Measurements from ENCODE around the gene MIB2. TPM values are rescaled to one million over a fixed set of nuclear protein-coding genes. Genes with fewer than 3 reads are reported as not detected.

Gene MIB2
- total RNA-seq, 4 donors from 2014 or later = 68.3 to 162 (median 113) TPM

DNA sequence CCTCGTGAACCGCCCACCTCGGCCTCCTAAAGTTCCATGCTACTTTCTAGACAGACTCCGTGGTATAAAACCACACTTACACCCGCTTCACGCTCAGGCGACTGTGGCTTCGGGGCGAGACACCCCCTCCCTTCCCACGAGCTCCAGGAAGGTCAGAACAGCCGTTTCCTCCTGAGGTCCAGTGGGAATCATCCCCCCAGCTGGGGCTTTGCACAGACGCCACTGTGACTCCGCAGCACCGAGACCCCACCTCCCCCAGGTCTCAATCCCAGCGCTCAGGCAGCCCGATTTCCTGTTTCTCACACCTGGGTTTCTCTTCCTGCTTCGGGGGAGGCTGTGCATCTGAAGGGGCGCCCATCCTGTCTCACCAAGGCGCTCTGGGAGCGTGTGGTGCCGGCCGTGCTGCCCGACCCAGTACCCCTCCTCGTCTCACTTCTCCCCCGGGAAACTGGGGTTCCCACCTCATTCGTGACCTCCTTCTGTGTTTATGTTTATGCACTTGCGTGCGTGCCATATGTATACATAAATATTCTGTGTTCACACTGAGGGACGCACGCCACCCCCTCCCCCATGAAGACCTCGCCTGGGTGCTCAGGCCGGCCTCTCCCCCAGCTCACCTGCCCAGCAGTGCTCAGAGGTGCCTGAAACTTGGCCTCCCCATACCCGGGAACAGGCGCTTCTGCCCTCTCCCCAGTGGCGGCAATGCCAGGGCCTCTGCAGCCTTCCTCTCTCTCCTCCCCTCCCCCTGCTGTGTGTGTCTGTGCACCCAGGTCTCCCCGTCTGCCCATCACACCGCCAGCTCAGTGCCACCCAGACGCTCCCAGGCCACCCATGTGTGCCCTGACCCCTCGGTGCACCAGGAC is 62.6 kb downstream of the MIB2 start:
- Histone ChIP-seq H3K27ac (peak overlapping the region; percentile 75 to 95 (median 86)), H3K36me3 (peaks cover 0 to 4% (median 0%) of the 10 kb centered on the region in 3 donors), H3K27me3 (no peaks in the 10 kb centered on the region), H3K9me3 (no peaks in the 10 kb centered on the region), H3K4me3 (peak overlapping the region; percentile 5 to 33 (median 28)), H3K4me1 (peaks cover 4 to 39% (median 17%) of the 10 kb centered on the region in 4 donors)
- peak in 2 of 3 donors; percentile 81 to 90 for DNase-seq
- no peak for TF ChIP-seq POLR2A (IDR thresholded peaks at IDR 0.05)
- TF ChIP-seq, protein P1, sequence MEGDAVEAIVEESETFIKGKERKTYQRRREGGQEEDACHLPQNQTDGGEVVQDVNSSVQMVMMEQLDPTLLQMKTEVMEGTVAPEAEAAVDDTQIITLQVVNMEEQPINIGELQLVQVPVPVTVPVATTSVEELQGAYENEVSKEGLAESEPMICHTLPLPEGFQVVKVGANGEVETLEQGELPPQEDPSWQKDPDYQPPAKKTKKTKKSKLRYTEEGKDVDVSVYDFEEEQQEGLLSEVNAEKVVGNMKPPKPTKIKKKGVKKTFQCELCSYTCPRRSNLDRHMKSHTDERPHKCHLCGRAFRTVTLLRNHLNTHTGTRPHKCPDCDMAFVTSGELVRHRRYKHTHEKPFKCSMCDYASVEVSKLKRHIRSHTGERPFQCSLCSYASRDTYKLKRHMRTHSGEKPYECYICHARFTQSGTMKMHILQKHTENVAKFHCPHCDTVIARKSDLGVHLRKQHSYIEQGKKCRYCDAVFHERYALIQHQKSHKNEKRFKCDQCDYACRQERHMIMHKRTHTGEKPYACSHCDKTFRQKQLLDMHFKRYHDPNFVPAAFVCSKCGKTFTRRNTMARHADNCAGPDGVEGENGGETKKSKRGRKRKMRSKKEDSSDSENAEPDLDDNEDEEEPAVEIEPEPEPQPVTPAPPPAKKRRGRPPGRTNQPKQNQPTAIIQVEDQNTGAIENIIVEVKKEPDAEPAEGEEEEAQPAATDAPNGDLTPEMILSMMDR (IDR thresholded peaks at IDR 0.05) = no peak

DNA sequence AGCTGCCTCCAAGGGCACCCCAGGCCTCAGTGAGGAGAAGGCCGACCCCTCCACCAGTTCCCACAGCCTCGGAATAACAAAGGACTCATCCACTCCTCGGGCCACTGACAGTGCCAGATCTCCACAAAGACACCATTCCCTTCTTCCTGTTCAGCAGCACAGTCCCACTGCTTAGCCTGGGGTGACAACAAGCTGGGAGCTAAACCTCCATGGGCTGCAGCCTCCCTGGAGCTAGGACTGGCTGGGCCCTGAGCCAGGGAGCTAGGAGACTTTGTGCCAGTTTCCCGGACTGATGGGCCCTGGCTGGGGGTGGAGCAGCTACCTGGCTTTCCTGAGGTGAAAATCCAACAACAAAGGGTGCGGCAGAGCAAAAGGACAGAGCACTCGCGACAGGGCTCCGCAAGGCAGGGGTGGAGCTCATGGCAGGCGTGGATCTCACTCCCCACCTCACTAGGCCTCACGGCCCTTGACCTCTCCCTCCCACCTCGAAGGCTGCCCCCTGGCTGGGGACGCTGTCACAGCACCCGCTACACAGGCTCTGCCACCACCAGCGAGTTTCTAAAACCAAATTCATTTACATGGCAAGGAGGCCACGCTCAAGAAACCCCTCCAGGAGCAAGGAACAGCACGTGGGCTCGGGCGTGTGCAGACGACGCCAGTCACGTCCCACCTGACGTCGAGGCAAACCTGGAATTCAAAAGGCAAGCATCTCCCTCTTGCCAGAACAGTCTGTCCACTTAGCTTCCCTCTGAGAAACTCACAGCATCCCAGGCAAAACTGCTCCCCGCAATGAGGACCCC is 63.5 kb downstream of the MIB2 start:
- peak in 1 of 2 donors; percentile 60 for TF ChIP-seq POLR2A (IDR thresholded peaks at IDR 0.05)
- TF ChIP-seq, protein P1 (IDR thresholded peaks at IDR 0.05) = peak; percentile 47 to 87 (median 64)
- Histone ChIP-seq H3K4me1 (peaks cover 7 to 47% (median 17%) of the 10 kb centered on the region in 4 donors), H3K27me3 (no peaks in the 10 kb centered on the region), H3K36me3 (peaks cover 0 to 4% (median 0%) of the 10 kb centered on the region in 3 donors), H3K27ac (peak overlapping the region; percentile 75 to 95 (median 86)), H3K9me3 (no peaks in the 10 kb centered on the region), H3K4me3 (peak overlapping the region in 3 of 4 donors; percentile 23 to 33 (median 32))
- peak; percentile 70 to 93 (median 92) for DNase-seq

Other genes with a start within 250 kb of the MIB2 start
- 100 to 1,000 TPM; 122 to 172 (median 134) TPM for gene AURKAIP1, start 240.3 kb upstream of the MIB2 start, total RNA-seq
- gene CCNL2, start 216.2 kb upstream of the MIB2 start, total RNA-seq = 1,000 to 10,000 TPM in 1 of 4 donors, 100 to 1,000 TPM in 3; 216 to 1,008 (median 423) TPM
- gene MRPL20, start 208.2 kb upstream of the MIB2 start, total RNA-seq = 10 to 100 TPM; 58.2 to 94.1 (median 78.2) TPM
- 10 to 100 TPM in 1 of 4 donors, 1 to 10 TPM in 2, under 1 TPM in 1; 0.54 to 11.6 (median 2.0) TPM for gene ANKRD65, start 194.2 kb upstream of the MIB2 start, total RNA-seq
- gene VWA1, start 179.8 kb upstream of the MIB2 start, total RNA-seq = 10 to 100 TPM in 1 of 4 donors, 1 to 10 TPM in 3; 3.2 to 14.0 (median 6.7) TPM
- gene ATAD3C, start 165.8 kb upstream of the MIB2 start, total RNA-seq = under 1 TPM in 1 of 4 donors, not detected in 3; 0.27 TPM
- 100 to 1,000 TPM in 1 of 4 donors, 10 to 100 TPM in 3; 26.9 to 130 (median 35.0) TPM for gene ATAD3B, start 143.7 kb upstream of the MIB2 start, total RNA-seq
- 10 to 100 TPM; 14.9 to 72.6 (median 24.4) TPM for gene ATAD3A, start 103.3 kb upstream of the MIB2 start, total RNA-seq
- gene TMEM240, start 74.9 kb upstream of the MIB2 start, total RNA-seq = 1 to 10 TPM in 1 of 4 donors, not detected in 3; 3.6 TPM
- 100 to 1,000 TPM; 146 to 182 (median 163) TPM for gene SSU72, start 40.6 kb upstream of the MIB2 start, total RNA-seq
- 1 to 10 TPM; 4.1 to 6.9 (median 5.7) TPM for gene FNDC10, start 15.4 kb upstream of the MIB2 start, total RNA-seq
- 1 to 10 TPM; 1.8 to 5.9 (median 4.1) TPM for gene MMP23B, start 16.7 kb downstream of the MIB2 start, total RNA-seq
- 100 to 1,000 TPM in 1 of 4 donors, 10 to 100 TPM in 3; 25.7 to 124 (median 40.9) TPM for gene CDK11B, start 43.5 kb downstream of the MIB2 start, total RNA-seq
- gene SLC35E2B, start 77.3 kb downstream of the MIB2 start, total RNA-seq = 100 to 1,000 TPM in 2 of 4 donors, 10 to 100 TPM in 2; 76.9 to 132 (median 103) TPM
- 100 to 1,000 TPM; 129 to 269 (median 199) TPM for gene CDK11A, start 108.9 kb downstream of the MIB2 start, total RNA-seq
- 100 to 1,000 TPM; 115 to 210 (median 162) TPM for gene NADK, start 163.0 kb downstream of the MIB2 start, total RNA-seq